HG03457 (cell line): ENCODE data around the gene TOMM22.

Experiments used
- ATAC-seq: cut with Tn5 transposase; IDR thresholded peaks from one replicate; pipeline ENCODE4 v1.9.1; 2021; ENCODE audit warnings: moderate number of reproducible peaks; ENCODE audit not compliant: unreplicated experiment

Gene TOMM22

DNA sequence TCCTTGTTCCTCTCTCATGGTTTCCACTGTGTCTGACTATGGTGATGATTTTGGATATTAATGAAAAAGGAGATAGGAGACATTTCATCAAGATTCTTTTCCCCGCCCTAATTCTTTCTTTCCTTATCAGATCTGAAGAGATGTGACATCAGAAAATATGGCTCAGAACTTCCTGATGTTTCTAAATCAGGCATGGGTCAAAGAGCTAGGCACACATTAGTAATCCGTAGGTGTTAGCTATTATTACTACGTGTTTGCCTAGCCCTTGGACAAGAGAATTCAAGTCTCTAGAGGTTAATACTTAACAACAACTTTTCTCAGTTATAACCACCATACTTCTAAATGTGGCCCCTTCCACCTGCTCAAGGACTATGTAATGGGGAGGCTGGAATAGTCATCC lies 13.2 kb downstream of the TOMM22 start:
- no peak for ATAC-seq

- no peak for ATAC-seq
Measured at GRCh38 chr22:38696606-38697424, 15.1 kb downstream of the TOMM22 start.

DNA sequence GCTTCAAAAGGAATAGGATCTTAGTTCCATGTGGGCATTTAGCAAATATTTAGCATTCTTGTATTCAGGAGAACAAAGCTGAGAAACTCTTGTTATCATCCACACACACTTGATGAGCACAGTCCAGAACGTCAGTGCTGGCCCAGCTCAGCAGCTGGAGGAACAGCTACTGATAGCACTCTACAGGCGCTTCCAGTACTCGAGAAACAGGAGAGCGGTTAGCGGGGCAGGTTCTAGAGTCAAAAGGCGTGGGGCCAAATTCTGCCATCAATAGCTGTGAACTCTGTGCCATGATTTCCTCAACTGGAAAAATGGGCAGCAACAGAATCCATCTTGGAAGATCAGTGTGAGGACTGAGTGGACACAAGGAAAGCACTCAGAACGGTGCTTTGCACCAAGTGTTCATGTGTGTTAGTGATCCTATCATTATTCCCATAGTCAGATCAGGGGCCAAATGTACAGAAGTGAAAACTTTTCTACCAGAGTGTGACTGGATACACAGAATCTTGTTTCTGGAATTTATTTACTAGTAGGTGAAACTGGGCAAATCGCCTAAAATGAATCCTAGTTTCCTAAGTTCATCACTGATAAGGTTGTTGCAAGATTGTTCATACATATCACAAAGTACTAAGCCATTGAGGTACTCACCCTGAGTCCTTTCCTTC lies 15.8 kb downstream of the TOMM22 start:
- no peak for ATAC-seq

- ATAC-seq, result no peak
Measured at GRCh38 chr22:38698407-38699094, 16.8 kb downstream of the TOMM22 start.

GRCh38 chr22:38699143-38699542 lies 17.4 kb downstream of the TOMM22 start:
- ATAC-seq, result no peak

DNA sequence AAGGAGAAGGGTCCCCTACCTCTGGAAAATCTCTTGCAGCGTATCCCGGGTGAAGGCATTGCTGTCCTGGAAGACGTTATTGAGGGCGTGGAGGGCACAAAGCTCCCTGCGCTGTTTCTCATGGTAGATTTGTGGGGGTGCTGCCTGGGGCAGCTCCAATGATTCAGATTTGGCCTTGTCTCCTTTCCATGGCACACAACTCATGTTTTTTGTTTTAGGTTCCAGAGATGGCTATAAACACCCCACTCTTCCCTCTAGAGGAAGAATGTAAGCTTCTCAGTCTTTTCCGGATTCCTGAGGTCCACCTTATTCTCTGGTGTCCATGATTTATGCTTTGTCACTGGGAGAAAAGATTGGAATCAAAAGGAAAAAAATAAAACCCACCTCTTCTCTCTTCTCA lies 18.0 kb downstream of the TOMM22 start:
- ATAC-seq, result no peak

DNA sequence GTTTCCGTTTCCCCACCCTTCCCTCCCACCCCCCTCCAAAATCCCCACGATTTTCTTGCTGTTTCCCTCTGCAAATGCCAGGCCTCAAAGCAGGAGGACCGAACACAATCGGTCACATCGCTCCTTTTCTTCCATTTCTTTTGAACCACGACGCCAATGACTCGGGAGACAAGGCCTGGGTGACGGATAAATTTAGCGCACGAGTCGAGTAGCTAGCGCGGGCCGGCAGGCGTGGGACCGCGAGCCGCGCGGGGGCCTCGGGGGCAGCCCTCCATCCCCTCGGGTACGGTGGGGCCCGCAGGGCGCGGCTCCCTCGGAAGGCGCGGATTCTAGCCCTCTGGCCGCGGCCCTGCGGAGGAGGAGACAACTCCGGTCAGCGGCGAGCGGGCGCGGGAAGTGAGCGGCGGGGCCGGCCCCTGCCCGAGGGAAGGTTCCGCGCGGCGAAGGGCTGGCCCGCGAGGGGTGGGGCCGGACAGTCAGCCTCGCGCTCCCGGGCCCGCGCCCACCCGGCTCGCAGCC lies 18.6 kb downstream of the TOMM22 start:
- ATAC-seq, result no peak

- no peak for ATAC-seq
Measured at GRCh38 chr22:38700789-38701628, 19.3 kb downstream of the TOMM22 start, which contains the start of gene JOSD1. TSS of gene JOSD1 (minus strand) at chr22:38700943. CDS start at chr22:38699987, 956 bp downstream.

- no peak for ATAC-seq
Measured at GRCh38 chr22:38704654-38705234, 23.0 kb downstream of the TOMM22 start.

- ATAC-seq, result peak; percentile 56
Measured at GRCh38 chr22:38705235-38706100, 23.7 kb downstream of the TOMM22 start, which contains the start of gene GTPBP1. TSS of gene GTPBP1 (plus strand) at chr22:38705944. CDS start at chr22:38705956, 12 bp downstream.

GRCh38 chr22:38706101-38706900 lies 24.5 kb downstream of the TOMM22 start:
- ATAC-seq, result peak; percentile 3

- no peak for ATAC-seq
Measured at GRCh38 chr22:38706901-38707195, 25.1 kb downstream of the TOMM22 start.

GRCh38 chr22:38707346-38707745 lies 25.6 kb downstream of the TOMM22 start:
- ATAC-seq, result no peak

DNA sequence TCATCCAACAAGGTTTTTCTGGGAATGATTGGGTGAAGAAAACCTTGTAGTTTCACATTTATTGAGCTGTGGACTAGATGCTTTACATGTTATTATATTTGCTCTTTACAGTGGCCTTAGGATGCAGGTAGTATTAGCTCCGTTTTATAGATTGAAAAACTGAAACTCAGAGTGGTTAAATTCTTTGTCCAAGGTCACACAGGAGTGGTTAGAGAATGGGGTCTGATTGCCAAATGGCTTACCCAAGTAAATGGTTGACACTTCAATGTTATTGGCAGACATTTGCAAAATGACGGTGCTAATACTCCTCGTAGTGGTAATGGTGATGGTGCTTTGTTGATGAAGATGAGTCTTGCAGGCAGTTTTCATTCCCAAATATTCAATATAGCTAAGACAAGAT lies 26.2 kb downstream of the TOMM22 start:
- no peak for ATAC-seq

DNA sequence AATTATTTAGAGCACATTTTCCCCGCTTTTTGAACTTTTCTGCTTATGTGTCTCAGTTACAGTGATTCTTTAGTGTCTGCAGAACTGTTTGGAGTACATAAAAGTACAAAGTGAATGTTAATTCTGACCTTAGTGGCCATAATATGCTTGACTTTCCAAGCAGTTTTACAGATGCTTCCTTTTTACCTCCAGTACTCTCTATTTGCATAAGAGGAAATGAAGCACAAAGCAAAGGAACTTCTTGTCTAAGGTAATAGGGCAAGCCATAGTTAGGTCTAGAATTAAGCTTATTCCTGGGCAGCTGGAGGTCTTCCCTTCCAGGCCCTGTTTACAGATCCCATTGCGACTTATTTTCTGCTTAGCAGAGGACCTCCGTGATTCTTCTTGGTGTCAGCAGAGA lies 27.5 kb downstream of the TOMM22 start:
- no peak for ATAC-seq

GRCh38 chr22:38710351-38710750 lies 28.6 kb downstream of the TOMM22 start:
- no peak for ATAC-seq

DNA sequence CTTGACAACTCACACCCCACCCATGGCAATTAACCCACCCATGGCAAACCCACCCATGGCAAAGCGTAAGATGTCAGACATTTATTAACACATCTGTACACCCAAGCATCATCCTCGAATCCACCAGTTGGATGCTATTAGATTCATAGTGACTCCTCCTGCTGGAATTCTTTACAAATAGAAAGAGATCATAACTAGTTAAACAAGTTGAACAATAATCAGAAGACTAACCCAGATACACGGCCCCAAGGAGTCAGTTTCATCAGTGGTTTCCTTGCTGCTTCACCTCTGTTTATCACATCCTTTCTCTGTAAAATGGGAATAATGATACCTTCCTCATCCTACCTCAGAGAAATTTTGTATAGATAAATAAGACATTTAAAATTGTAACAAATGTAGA lies 29.1 kb downstream of the TOMM22 start:
- no peak for ATAC-seq

- no peak for ATAC-seq
Measured at GRCh38 chr22:38712486-38713207, 30.9 kb downstream of the TOMM22 start.
